Stimulated activated CD8-positive, alpha-beta memory T cell treated with anti-CD3 and anti-CD28 coated beads, Interleukin-15, amount 100 ng/mL, for 1 hour (primary cell): ENCODE data around the gene TREML1.

Source experiments
- DNase-seq: peaks from one replicate; pipeline ENCODE4 v3.0.0-alpha.2; 2020; ENCODE audit warnings: low read depth

TREML1 gene

GRCh38 chr6:41177695-41178094 lies 23.5 kb upstream of the TREML1 start:
- no peak for DNase-seq

GRCh38 chr6:41177287-41177686 lies 23.1 kb upstream of the TREML1 start:
- no peak for DNase-seq

- DNase-seq = no peak
Measured at GRCh38 chr6:41176189-41176588, 22.0 kb upstream of the TREML1 start.

- no peak for DNase-seq
Measured at GRCh38 chr6:41175084-41175483, 20.9 kb upstream of the TREML1 start.

- DNase-seq = no peak
Measured at GRCh38 chr6:41174610-41175009, 20.5 kb upstream of the TREML1 start.

GRCh38 chr6:41171908-41172307 lies 17.8 kb upstream of the TREML1 start:
- no peak for DNase-seq

- DNase-seq = no peak
Measured at GRCh38 chr6:41170547-41171160, 16.5 kb upstream of the TREML1 start.

- DNase-seq = no peak
Measured at GRCh38 chr6:41167173-41167963, 13.2 kb upstream of the TREML1 start.

- DNase-seq = no peak
Measured at GRCh38 chr6:41164551-41165120, 10.5 kb upstream of the TREML1 start.

- DNase-seq = no peak
Measured at GRCh38 chr6:41163419-41163717, 9.2 kb upstream of the TREML1 start.

GRCh38 chr6:41162687-41163418 lies 8.7 kb upstream of the TREML1 start, which contains the start of gene TREM2:
Gene TREM2 (minus strand): TSS chr6:41163116. CDS start chr6:41163082, 34 bp downstream.
- DNase-seq = no peak

GRCh38 chr6:41161851-41162552 lies 7.9 kb upstream of the TREML1 start:
- DNase-seq = no peak

- no peak for DNase-seq
Measured at GRCh38 chr6:41161380-41161779, 7.2 kb upstream of the TREML1 start.

GRCh38 chr6:41160933-41161332 lies 6.8 kb upstream of the TREML1 start:
- DNase-seq = no peak

GRCh38 chr6:41159415-41160082 lies 5.4 kb upstream of the TREML1 start:
- no peak for DNase-seq

GRCh38 chr6:41157323-41157722 lies 3.2 kb upstream of the TREML1 start:
- no peak for DNase-seq

- no peak for DNase-seq
Measured at GRCh38 chr6:41156771-41157170, 2.6 kb upstream of the TREML1 start.

GRCh38 chr6:41156001-41156400 lies 1.9 kb upstream of the TREML1 start:
- DNase-seq = no peak

GRCh38 chr6:41155132-41155805 lies 1.1 kb upstream of the TREML1 start:
- DNase-seq = no peak

- no peak for DNase-seq
Measured at GRCh38 chr6:41153451-41153850, 696 bp downstream of the TREML1 start.

- DNase-seq = no peak
Measured at GRCh38 chr6:41150671-41151070, 3.5 kb downstream of the TREML1 start.
